Esophagus (tissue), 2 donors: ENCODE results near the gene CRIP3. TPM values are rescaled to one million over a fixed set of nuclear protein-coding genes. Genes with fewer than 3 reads are reported as not detected.

ENCODE experiments used
- H3K27ac ChIP-seq, 2 donors: one replicate each; pipeline ENCODE4 v1.5.1; 2013; ENCODE audit warnings: low read depth in 2 of 2, mild to moderate bottlenecking in 2 of 2, inconsistent platforms in 1 of 2, low read length in 1 of 2, moderate library complexity in 1 of 2
- H3K27me3 ChIP-seq, 2 donors: one replicate each; pipeline ENCODE4 v1.6.1; 2013; ENCODE audit warnings: low read length in 2 of 2, control low read depth in 1 of 2, mild to moderate bottlenecking in 1 of 2; ENCODE audit not compliant: insufficient read depth in 2 of 2, control insufficient read depth in 1 of 2
- H3K36me3 ChIP-seq, 2 donors: one replicate each; pipeline ENCODE4 v1.6.1; 2013; ENCODE audit warnings: low read length in 1 of 2; ENCODE audit not compliant: control insufficient read depth in 2 of 2, insufficient read depth in 2 of 2
- H3K4me1 ChIP-seq, 2 donors: one replicate each; pipeline ENCODE4 v1.6.1; 2013; ENCODE audit warnings: low read length in 1 of 2; ENCODE audit not compliant: control insufficient read depth in 2 of 2, insufficient read depth in 2 of 2
- H3K4me3 ChIP-seq, 2 donors: one replicate each; pipeline ENCODE4 v1.5.1; 2013; ENCODE audit warnings: low read length in 2 of 2, mild to moderate bottlenecking in 2 of 2, low read depth in 1 of 2, moderate library complexity in 1 of 2
- H3K9me3 ChIP-seq, 2 donors: one replicate each; pipeline ENCODE4 v1.6.1; 2013; ENCODE audit warnings: mild to moderate bottlenecking in 2 of 2, low read depth in 1 of 2, low read length in 1 of 2, moderate library complexity in 1 of 2; ENCODE audit not compliant: control insufficient read depth in 2 of 2, insufficient read depth in 1 of 2
- WGBS, 2 donors: extraction: QIAGEN DNeasy Blood & Tissue Kit; methylation state at CpG; one replicate each; pipeline ENCODE4 v1.1.7; 2013; 5-methylcytosine and 5-hydroxymethylcytosine counted together
- polyA plus RNA-seq, 2 donors: library from polyadenylated mRNA; stranded (reverse); fragments of 200-250 nt; gene quantifications; one replicate each; pipeline ENCODE4 v1.2.3, GENCODE V29; 2013
- donor health status: healthy with polysubstance abuse.
- donor health status: Bipolar disorder and iron deficiency.

Gene CRIP3
- polyA plus RNA-seq, 2 donors: 0.40 to 1.2 TPM

- H3K4me1 ChIP-seq: no peaks in the 10 kb centered on the region
- H3K4me3 ChIP-seq: no peak overlapping the region
- WGBS, 2 donors: 73 to 88% methylated on average over 3 of the region's 3 CpGs
- H3K9me3 ChIP-seq: no peaks in the 10 kb centered on the region
- H3K36me3 ChIP-seq: peaks cover 3 to 13% of the 10 kb centered on the region in 2 donors
- no peaks in the 10 kb centered on the region for H3K27me3 ChIP-seq
- no peak overlapping the region for H3K27ac ChIP-seq
Measured at GRCh38 chr6:43335469-43335868, 26.8 kb upstream of the CRIP3 start.

- H3K27ac ChIP-seq: no peak overlapping the region
- H3K36me3 ChIP-seq: peaks cover under 1 to 11% of the 10 kb centered on the region in 2 donors
- no peaks in the 10 kb centered on the region for H3K9me3 ChIP-seq
- H3K4me3 ChIP-seq: no peak overlapping the region
- 19 to 24% methylated on average over 2 of the region's 2 CpGs for WGBS, 2 donors
- no peaks in the 10 kb centered on the region for H3K4me1 ChIP-seq
- no peaks in the 10 kb centered on the region for H3K27me3 ChIP-seq
Measured at GRCh38 chr6:43334466-43335095, 26.0 kb upstream of the CRIP3 start.

DNA sequence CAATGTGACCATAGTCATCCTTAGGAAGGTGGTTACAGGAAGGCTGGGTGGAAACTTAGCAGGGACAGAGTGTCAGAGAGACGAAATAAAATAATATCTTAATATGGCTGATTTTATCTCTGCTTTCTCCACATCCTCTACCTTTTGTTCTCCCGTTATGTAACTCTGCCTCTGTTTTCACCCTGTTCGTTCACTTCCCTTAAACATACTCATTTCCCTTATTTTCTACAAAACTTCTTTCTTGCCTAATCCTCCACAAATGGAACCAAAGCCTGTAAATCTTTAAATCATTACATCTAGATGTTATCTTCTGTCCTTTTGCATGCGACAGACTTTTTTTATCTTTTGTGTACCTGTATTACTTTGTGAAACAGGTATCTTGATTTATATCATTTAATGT is 23.3 kb upstream of the CRIP3 start:
- H3K9me3 ChIP-seq: no peaks in the 10 kb centered on the region
- H3K4me3 ChIP-seq: no peak overlapping the region
- H3K4me1 ChIP-seq: no peaks in the 10 kb centered on the region
- WGBS, 2 donors: 68 to 76% methylated on average over 4 of the region's 4 CpGs
- no peak overlapping the region for H3K27ac ChIP-seq
- peaks cover 0 to 3% of the 10 kb centered on the region in 2 donors for H3K36me3 ChIP-seq
- no peaks in the 10 kb centered on the region for H3K27me3 ChIP-seq

DNA sequence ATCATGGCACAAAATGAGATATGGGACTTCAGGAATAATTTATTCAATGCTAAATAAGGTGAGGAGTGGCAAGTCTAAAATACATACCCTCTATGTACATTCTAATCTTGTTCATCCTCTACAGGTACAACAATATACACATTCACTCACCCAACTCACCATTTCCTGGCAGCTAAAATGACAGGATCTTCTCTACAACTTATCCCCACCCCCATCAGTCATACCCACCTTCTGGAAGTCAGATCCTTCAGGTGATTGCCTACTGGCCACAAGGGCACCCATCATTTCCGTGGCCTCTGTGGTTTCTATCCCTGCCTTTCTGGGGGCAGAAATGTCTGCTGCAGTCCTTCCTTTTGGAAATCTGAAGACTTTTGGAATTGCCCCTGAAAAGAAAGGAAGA is 22.8 kb upstream of the CRIP3 start:
- H3K4me3 ChIP-seq: no peak overlapping the region
- peaks cover 0 to 2% of the 10 kb centered on the region in 2 donors for H3K36me3 ChIP-seq
- H3K27me3 ChIP-seq: no peaks in the 10 kb centered on the region
- WGBS, 2 donors: 79 to 81% methylated on average over 1 of the region's 1 CpG
- H3K27ac ChIP-seq: no peak overlapping the region
- H3K4me1 ChIP-seq: no peaks in the 10 kb centered on the region
- no peaks in the 10 kb centered on the region for H3K9me3 ChIP-seq

- no peaks in the 10 kb centered on the region for H3K36me3 ChIP-seq
- H3K27ac ChIP-seq: no peak overlapping the region
- H3K4me3 ChIP-seq: no peak overlapping the region
- 34 to 53% methylated on average over 1 of the region's 1 CpG for WGBS, 2 donors
- H3K4me1 ChIP-seq: no peaks in the 10 kb centered on the region
- H3K27me3 ChIP-seq: no peaks in the 10 kb centered on the region
- H3K9me3 ChIP-seq: no peaks in the 10 kb centered on the region
Measured at GRCh38 chr6:43328528-43328927, 19.9 kb upstream of the CRIP3 start.

DNA sequence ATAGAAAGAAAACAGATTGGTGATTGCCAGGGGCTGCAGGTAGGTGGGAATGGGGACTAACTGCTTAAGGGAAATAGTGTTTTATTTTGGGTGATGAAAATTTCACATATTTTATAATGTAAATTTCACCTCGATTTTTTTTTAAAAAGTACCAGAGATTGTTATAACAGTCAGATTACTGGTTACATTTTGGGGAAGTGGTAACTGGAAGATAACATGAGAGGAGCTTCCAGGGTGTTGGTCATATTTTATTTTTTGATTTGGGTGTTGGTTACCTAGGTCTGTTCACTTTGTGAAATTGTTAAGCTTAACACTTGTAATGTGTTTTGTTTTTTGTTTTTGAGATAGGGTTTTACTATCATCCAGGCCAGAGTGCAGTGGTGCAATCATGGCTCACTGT is 17.2 kb upstream of the CRIP3 start:
- no peaks in the 10 kb centered on the region for H3K9me3 ChIP-seq
- H3K4me1 ChIP-seq: no peaks in the 10 kb centered on the region
- 70 to 79% methylated on average over 1 of the region's 1 CpG for WGBS, 2 donors

GRCh38 chr6:43318011-43318410 is 9.4 kb upstream of the CRIP3 start:
- H3K9me3 ChIP-seq: no peaks in the 10 kb centered on the region
- 89 to 90% methylated on average over 2 of the region's 2 CpGs for whole genome bisulfite sequencing, 2 donors
- H3K27ac ChIP-seq: no peak overlapping the region
- no peak overlapping the region for H3K4me3 ChIP-seq
- no peaks in the 10 kb centered on the region for H3K27me3 ChIP-seq
- H3K4me1 ChIP-seq: no peaks in the 10 kb centered on the region
- H3K36me3 ChIP-seq: no peaks in the 10 kb centered on the region

More for the DNA sequence above, 17.2 kb upstream of the CRIP3 start:
- H3K36me3 ChIP-seq: no peaks in the 10 kb centered on the region
- H3K4me3 ChIP-seq: no peak overlapping the region
- H3K27ac ChIP-seq: no peak overlapping the region
- H3K27me3 ChIP-seq: no peaks in the 10 kb centered on the region

DNA sequence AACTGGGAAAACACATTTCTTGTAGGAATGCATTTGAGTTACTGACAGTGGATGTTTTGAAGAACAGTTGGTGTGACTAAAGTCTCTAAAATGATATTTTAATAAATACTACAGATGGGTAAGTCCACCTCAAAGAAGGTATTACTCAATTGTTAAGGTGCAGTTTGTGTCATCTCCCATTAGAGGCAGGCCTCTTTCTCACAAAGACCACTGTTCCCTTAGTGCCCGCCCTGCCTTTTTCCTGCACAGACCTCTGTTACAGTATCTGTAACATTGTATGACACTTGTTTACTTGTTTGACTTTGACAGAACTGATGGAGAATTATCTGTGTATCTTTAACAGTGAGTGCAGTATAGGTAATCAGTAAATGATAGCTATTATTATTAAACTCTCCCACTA is 5.2 kb upstream of the CRIP3 start:
- no peak overlapping the region for H3K27ac ChIP-seq
- WGBS, 2 donors: 75 to 95% methylated on average over 1 of the region's 1 CpG

GRCh38 chr6:43311666-43312065 is 3.0 kb upstream of the CRIP3 start:
- no peaks in the 10 kb centered on the region for H3K27me3 ChIP-seq
- H3K9me3 ChIP-seq: no peaks in the 10 kb centered on the region
- peaks cover 5 to 6% of the 10 kb centered on the region in 2 donors for H3K4me1 ChIP-seq
- H3K4me3 ChIP-seq: no peak overlapping the region
- H3K36me3 ChIP-seq: no peaks in the 10 kb centered on the region
- 77 to 82% methylated on average over 3 of the region's 3 CpGs for WGBS, 2 donors
- H3K27ac ChIP-seq: no peak overlapping the region

More for the DNA sequence above, 5.2 kb upstream of the CRIP3 start:
- no peak overlapping the region for H3K4me3 ChIP-seq
- no peaks in the 10 kb centered on the region for H3K4me1 ChIP-seq
- H3K36me3 ChIP-seq: no peaks in the 10 kb centered on the region
- H3K9me3 ChIP-seq: no peaks in the 10 kb centered on the region
- H3K27me3 ChIP-seq: no peaks in the 10 kb centered on the region

DNA sequence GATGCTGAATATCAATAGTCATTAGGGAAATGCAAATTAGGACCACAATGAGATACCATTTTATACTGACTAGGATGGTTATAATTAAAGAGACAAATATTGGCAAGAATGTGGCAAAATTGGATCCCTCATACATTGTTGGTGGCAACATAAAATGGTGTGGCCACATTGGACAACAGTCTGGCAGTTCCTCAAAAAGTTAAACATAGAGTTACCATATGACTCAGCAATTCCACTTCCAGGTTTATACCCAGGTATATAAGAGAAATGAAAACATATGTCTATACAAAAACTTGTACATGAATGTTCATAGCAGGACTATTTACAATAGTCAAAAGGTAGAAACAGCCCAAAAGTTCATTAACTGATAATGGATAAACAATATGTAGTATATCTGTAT is 2.0 kb upstream of the CRIP3 start:
- Histone ChIP-seq H3K36me3 (no peaks in the 10 kb centered on the region), H3K4me3 (no peak overlapping the region), H3K27ac (no peak overlapping the region), H3K9me3 (no peaks in the 10 kb centered on the region), H3K4me1 (peaks cover 5 to 6% of the 10 kb centered on the region in 2 donors), H3K27me3 (no peaks in the 10 kb centered on the region)
